HepG2 (cell line): ENCODE data around the gene PADI4. TPM values are rescaled to one million over a fixed set of nuclear protein-coding genes. Genes with fewer than 3 reads are reported as not detected.

Source experiments
- ATAC-seq: fragments of 200-7000 bp; cut with Tn5 transposase; 3 replicates; pipeline ENCODE4 v1.9.1; 2020; ENCODE audit warnings: mild to moderate bottlenecking, moderate library complexity
- BruUV-seq: library from RNA; stranded (reverse); fragments of 400-500 nt; replicated peaks from 2 replicates; lab custom pipeline; 2021; lab: Mats Ljungman, UMichigan
- CTCF ChIA-PET: fragments of 300-600 bp; formaldehyde crosslinking; extraction: SDS; loops from one replicate; lab custom pipeline; 2021; ENCODE audit warnings: low total read pairs, inconsistent platforms, low intra/inter-chr PET ratio; lab: Yijun Ruan, JAX
- POLR2A ChIA-PET: fragments of 350-600 bp; sonication (Branson Sonifier 250); formaldehyde crosslinking; loops from one replicate; lab custom pipeline; 2020; ENCODE audit warnings: antibody characterized with exemption, inconsistent platforms; lab: Yijun Ruan, JAX
- DNase-seq: peaks from one replicate; pipeline ENCODE4 v3.0.0-alpha.2; 2015; ENCODE audit warnings: low spot score
- FAIRE-seq: peaks from 3 replicates; lab custom pipeline; 2011; peaks lifted over from hg19 to GRCh38; lab: Jason Lieb, UNC
- H2AFZ ChIP-seq: one replicate; pipeline ENCODE4 v1.6.1; 2011; ENCODE audit warnings: low read length, inconsistent platforms
- H3K27ac ChIP-seq: fragments of 300-600 bp; 3 replicates; pipeline ENCODE4 v1.8.0; 2011; ENCODE audit warnings: mixed run types, mild to moderate bottlenecking, mixed read lengths, low read length, inconsistent platforms; ENCODE audit not compliant: insufficient read depth; ENCODE audit errors: extremely low read length
- H3K27me3 ChIP-seq, 2 experiments: fragments of 200-600 bp in 1 of 2; 2 replicates in 1 of 2; 3 replicates in 1 of 2; pipeline versions ENCODE4 v1.6.0 to v1.8.0; 2011; ENCODE audit warnings: low read length in 2 of 2, mild to moderate bottlenecking in 2 of 2, moderate library complexity in 2 of 2, inconsistent platforms in 1 of 2; ENCODE audit not compliant: insufficient read depth in 2 of 2, control insufficient read depth in 1 of 2
- H3K36me3 ChIP-seq, 2 experiments: fragments of 200-600 bp in 1 of 2; replicated peaks in 1 of 2; 2 replicates in 1 of 2; 3 replicates in 1 of 2; pipeline versions ENCODE4 v1.5.1 to v1.8.0; 2011; ENCODE audit warnings: low read length in 2 of 2, inconsistent platforms in 1 of 2; ENCODE audit not compliant: insufficient read depth in 2 of 2, control insufficient read depth in 1 of 2
- H3K4me1 ChIP-seq: 2 replicates; pipeline ENCODE4 v1.5.1; 2012; ENCODE audit warnings: low read length, inconsistent platforms; ENCODE audit not compliant: insufficient read depth
- H3K4me2 ChIP-seq: 2 replicates; pipeline ENCODE4 v1.6.0; 2011; ENCODE audit warnings: low read depth, low read length, inconsistent platforms
- H3K4me3 ChIP-seq, 3 experiments: fragments of 200-600 bp in 1 of 3; sonication (generic), shearing (Covaris generic) in 1 of 3; replicated peaks in 1 of 3; 2 replicates each; pipeline ENCODE4 v1.5.1; 2011 to 2016; ENCODE audit warnings: low read length in 3 of 3, inconsistent platforms in 2 of 3, low read depth in 2 of 3, mild to moderate bottlenecking in 2 of 3, control low read depth in 1 of 3, mixed read lengths in 1 of 3; ENCODE audit not compliant: insufficient read depth in 1 of 3
- H3K79me2 ChIP-seq: one replicate; pipeline ENCODE4 v1.6.1; 2011; ENCODE audit warnings: low read length, inconsistent platforms; ENCODE audit not compliant: insufficient read depth
- H3K9ac ChIP-seq: 2 replicates; pipeline ENCODE4 v1.6.0; 2011; ENCODE audit warnings: mild to moderate bottlenecking, low read depth, low read length, inconsistent platforms; ENCODE audit not compliant: insufficient read depth
- H3K9me3 ChIP-seq: 2 replicates; pipeline ENCODE4 v1.5.1; 2012; ENCODE audit warnings: mild to moderate bottlenecking, low read length
- H4K20me1 ChIP-seq: 2 replicates; pipeline ENCODE4 v1.6.0; 2011; ENCODE audit warnings: inconsistent platforms, mild to moderate bottlenecking, low read length, moderate library complexity; ENCODE audit not compliant: insufficient read depth
- CBX1 ChIP-seq: IDR thresholded peaks from one replicate; pipeline ENCODE4 v1.6.1; 2016; ENCODE audit warnings: antibody characterized with exemption, low read depth
- CBX5 ChIP-seq: sonication (generic); formaldehyde crosslinking; IDR thresholded peaks from 2 replicates; pipeline ENCODE4 v1.4.0; 2020; ENCODE audit warnings: missing genetic modification reagents, borderline replicate concordance
- CEBPB ChIP-seq: IDR thresholded peaks from 2 replicates; pipeline ENCODE4 v1.6.1; 2011; ENCODE audit warnings: low read depth, low read length, improper control_type of control experiment, borderline replicate concordance
- GATA4 ChIP-seq: sonication (generic); IDR thresholded peaks from 2 replicates; pipeline ENCODE4 v1.6.1; 2016; ENCODE audit warnings: antibody characterized with exemption, low read depth, borderline replicate concordance
- NRL ChIP-seq: sonication (generic); formaldehyde crosslinking; IDR thresholded peaks from 2 replicates; pipeline ENCODE4 v1.5.0; 2020; ENCODE audit warnings: missing genetic modification reagents, mild to moderate bottlenecking, moderate library complexity, borderline replicate concordance
- PCBP1 ChIP-seq: fragments of 200-400 bp; formaldehyde crosslinking; IDR thresholded peaks from 2 replicates; pipeline ENCODE4 v1.6.1; 2017; ENCODE audit warnings: mild to moderate bottlenecking, low read depth, low read length, borderline replicate concordance
- RFX1 ChIP-seq: fragments of 450-650 bp; IDR thresholded peaks from 2 replicates; pipeline ENCODE4 v1.6.1; 2017
- SPEN ChIP-seq: sonication (generic); formaldehyde crosslinking; IDR thresholded peaks from 2 replicates; pipeline ENCODE4 v1.5.1; 2020; ENCODE audit warnings: low read depth, mild to moderate bottlenecking, missing genetic modification reagents
- TRIM22 ChIP-seq: fragments of 450-650 bp; IDR thresholded peaks from 2 replicates; pipeline ENCODE4 v1.6.1; 2017
- ZNF142 ChIP-seq: sonication (generic); formaldehyde crosslinking; IDR thresholded peaks from 2 replicates; pipeline ENCODE4 v1.4.0; 2020; ENCODE audit warnings: missing genetic modification reagents
- WGBS: methylation state at CpG from one replicate; pipeline ENCODE4 v1.1.6; 2017; ENCODE audit warnings: low lambda C conversion rate; 5-methylcytosine and 5-hydroxymethylcytosine counted together
- in situ Hi-C: cut with HindIII; loops from 2 replicates; pipeline ENCODE4 v1.10.0; 2017; ENCODE audit warnings: low pct_unique_long_range_greater_than_20kb; ENCODE audit not compliant: extremely low pct_ligation_motif_present
- intact Hi-C: fragments of 100-400 bp; cut with micrococcal nuclease; formaldehyde crosslinking; loops from one replicate; pipeline ENCODE4 v1.10.0; 2022; ENCODE audit not compliant: unreplicated experiment
- polyA plus RNA-seq, 8 experiments: library from polyadenylated mRNA; depleted of rRNA in 3 of 8; stranded (reverse) in 7 of 8; unstranded in 1 of 8; fragments of >200 nt; fragmentation: Illumina TruSeq in 4 of 8; extraction: Trizol in 4 of 8; gene quantifications; 2 replicates each; pipeline versions ENCODE4 v1.2.1 to v1.2.3, GENCODE V29; 2011 to 2016; ENCODE audit warnings: low read depth in 4 of 8, missing spikeins in 1 of 8, mixed read lengths in 1 of 8; ENCODE audit not compliant: insufficient read depth in 1 of 8
- total RNA-seq, 5 experiments: library from RNA; depleted of rRNA; stranded (reverse); fragments of >200 nt; fragmentation: Illumina TruSeq; extraction: Trizol; gene quantifications; 2 replicates each; pipeline ENCODE4 v1.2.3, GENCODE V29; 2016; ENCODE audit warnings: low read depth in 1 of 5
- TF ChIP-seq, protein P1 (sequence below): sonication (generic); formaldehyde crosslinking; IDR thresholded peaks from 2 replicates; pipeline ENCODE4 v1.5.0; 2020; ENCODE audit warnings: mild to moderate bottlenecking, missing genetic modification reagents, moderate library complexity
- TF ChIP-seq, protein P2 (sequence below): sonication (generic); formaldehyde crosslinking; IDR thresholded peaks from 2 replicates; pipeline ENCODE4 v1.4.0; 2020; ENCODE audit warnings: low read depth, missing genetic modification reagents

Gene PADI4
- total and polyA plus RNA-seq, 2 of the 13 experiments (the other 11 are each of a cell fraction or from before 2014, with no cell fraction given): 0.04 TPM

GRCh38 chr1:17370618-17371017, 62.6 kb downstream of the PADI4 start:
- H3K36me3 ChIP-seq: no peaks in the 10 kb centered on the region
- BruUV-seq: no TSS peak
- no peaks in the 10 kb centered on the region for H3K9me3 ChIP-seq
- peak; percentile 21 for FAIRE-seq
- peaks cover 3% of the 10 kb centered on the region; the same call in 1 of the 2 replicates for H4K20me1 ChIP-seq
- DNase-seq: peak; percentile 25
- H3K4me3 ChIP-seq: no peak overlapping the region
- peak; percentile 70 for ATAC-seq
- no peak overlapping the region for H3K9ac ChIP-seq
- ChIA-PET CTCF (no interaction called here), POLR2A (no interaction called here)
- no peaks in the 10 kb centered on the region for H3K79me2 ChIP-seq
- H2AFZ ChIP-seq: no peak overlapping the region
- intact Hi-C loops (no loop called here), in situ Hi-C loops (no loop called here)
- H3K4me1 ChIP-seq: no peaks in the 10 kb centered on the region
- WGBS: 17% methylated on average over 2 of the region's 2 CpGs
- no peak overlapping the region for H3K27ac ChIP-seq
- H3K27me3 ChIP-seq: peaks cover 9 to 24% of the 10 kb centered on the region in 2 experiments; a peak in 4 of 5 replicates
- H3K4me2 ChIP-seq: no peak overlapping the region
- TF ChIP-seq SPEN (CRISPR knock-in tag) (no peak), CEBPB (no peak), TRIM22 (no peak), RFX1 (no peak), CBX5 (CRISPR knock-in tag) (no peak), ZNF142 (CRISPR knock-in tag) (no peak), GATA4 (no peak), CBX1 (no peak), NRL (CRISPR knock-in tag) (no peak), PCBP1 (no peak)
- TF ChIP-seq, protein P1, sequence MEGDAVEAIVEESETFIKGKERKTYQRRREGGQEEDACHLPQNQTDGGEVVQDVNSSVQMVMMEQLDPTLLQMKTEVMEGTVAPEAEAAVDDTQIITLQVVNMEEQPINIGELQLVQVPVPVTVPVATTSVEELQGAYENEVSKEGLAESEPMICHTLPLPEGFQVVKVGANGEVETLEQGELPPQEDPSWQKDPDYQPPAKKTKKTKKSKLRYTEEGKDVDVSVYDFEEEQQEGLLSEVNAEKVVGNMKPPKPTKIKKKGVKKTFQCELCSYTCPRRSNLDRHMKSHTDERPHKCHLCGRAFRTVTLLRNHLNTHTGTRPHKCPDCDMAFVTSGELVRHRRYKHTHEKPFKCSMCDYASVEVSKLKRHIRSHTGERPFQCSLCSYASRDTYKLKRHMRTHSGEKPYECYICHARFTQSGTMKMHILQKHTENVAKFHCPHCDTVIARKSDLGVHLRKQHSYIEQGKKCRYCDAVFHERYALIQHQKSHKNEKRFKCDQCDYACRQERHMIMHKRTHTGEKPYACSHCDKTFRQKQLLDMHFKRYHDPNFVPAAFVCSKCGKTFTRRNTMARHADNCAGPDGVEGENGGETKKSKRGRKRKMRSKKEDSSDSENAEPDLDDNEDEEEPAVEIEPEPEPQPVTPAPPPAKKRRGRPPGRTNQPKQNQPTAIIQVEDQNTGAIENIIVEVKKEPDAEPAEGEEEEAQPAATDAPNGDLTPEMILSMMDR (CRISPR knock-in tag): peak; percentile 22
- TF ChIP-seq, protein P2, sequence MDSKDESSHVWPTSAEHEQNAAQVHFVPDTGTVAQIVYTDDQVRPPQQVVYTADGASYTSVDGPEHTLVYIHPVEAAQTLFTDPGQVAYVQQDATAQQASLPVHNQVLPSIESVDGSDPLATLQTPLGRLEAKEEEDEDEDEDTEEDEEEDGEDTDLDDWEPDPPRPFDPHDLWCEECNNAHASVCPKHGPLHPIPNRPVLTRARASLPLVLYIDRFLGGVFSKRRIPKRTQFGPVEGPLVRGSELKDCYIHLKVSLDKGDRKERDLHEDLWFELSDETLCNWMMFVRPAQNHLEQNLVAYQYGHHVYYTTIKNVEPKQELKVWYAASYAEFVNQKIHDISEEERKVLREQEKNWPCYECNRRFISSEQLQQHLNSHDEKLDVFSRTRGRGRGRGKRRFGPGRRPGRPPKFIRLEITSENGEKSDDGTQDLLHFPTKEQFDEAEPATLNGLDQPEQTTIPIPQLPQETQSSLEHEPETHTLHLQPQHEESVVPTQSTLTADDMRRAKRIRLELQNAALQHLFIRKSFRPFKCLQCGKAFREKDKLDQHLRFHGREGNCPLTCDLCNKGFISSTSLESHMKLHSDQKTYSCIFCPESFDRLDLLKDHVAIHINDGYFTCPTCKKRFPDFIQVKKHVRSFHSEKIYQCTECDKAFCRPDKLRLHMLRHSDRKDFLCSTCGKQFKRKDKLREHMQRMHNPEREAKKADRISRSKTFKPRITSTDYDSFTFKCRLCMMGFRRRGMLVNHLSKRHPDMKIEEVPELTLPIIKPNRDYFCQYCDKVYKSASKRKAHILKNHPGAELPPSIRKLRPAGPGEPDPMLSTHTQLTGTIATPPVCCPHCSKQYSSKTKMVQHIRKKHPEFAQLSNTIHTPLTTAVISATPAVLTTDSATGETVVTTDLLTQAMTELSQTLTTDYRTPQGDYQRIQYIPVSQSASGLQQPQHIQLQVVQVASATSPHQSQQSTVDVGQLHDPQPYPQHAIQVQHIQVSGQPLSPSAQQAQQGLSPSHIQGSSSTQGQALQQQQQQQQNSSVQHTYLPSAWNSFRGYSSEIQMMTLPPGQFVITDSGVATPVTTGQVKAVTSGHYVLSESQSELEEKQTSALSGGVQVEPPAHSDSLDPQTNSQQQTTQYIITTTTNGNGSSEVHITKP: no peak
